ENCODE results near the gene IGF2R.

GRCh38 chr6:160070831-160071230 is 101.9 kb downstream of the IGF2R start:
- TF ChIP-seq CTCF (IDR thresholded peaks at IDR 0.05) (no peak), NFYB (CRISPR knock-in tag; conservative IDR thresholded peaks at IDR 0.05; ENCODE audit: low read depth) (no peak), FOXJ3 (CRISPR knock-in tag; IDR thresholded peaks at IDR 0.05; ENCODE audit: borderline replicate concordance) (no peak), PREB (CRISPR knock-in tag; IDR thresholded peaks at IDR 0.05; ENCODE audit: borderline replicate concordance) (no peak)
- TF ChIP-seq, protein P1, sequence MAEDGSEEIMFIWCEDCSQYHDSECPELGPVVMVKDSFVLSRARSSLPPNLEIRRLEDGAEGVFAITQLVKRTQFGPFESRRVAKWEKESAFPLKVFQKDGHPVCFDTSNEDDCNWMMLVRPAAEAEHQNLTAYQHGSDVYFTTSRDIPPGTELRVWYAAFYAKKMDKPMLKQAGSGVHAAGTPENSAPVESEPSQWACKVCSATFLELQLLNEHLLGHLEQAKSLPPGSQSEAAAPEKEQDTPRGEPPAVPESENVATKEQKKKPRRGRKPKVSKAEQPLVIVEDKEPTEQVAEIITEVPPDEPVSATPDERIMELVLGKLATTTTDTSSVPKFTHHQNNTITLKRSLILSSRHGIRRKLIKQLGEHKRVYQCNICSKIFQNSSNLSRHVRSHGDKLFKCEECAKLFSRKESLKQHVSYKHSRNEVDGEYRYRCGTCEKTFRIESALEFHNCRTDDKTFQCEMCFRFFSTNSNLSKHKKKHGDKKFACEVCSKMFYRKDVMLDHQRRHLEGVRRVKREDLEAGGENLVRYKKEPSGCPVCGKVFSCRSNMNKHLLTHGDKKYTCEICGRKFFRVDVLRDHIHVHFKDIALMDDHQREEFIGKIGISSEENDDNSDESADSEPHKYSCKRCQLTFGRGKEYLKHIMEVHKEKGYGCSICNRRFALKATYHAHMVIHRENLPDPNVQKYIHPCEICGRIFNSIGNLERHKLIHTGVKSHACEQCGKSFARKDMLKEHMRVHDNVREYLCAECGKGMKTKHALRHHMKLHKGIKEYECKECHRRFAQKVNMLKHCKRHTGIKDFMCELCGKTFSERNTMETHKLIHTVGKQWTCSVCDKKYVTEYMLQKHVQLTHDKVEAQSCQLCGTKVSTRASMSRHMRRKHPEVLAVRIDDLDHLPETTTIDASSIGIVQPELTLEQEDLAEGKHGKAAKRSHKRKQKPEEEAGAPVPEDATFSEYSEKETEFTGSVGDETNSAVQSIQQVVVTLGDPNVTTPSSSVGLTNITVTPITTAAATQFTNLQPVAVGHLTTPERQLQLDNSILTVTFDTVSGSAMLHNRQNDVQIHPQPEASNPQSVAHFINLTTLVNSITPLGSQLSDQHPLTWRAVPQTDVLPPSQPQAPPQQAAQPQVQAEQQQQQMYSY (CRISPR knock-in tag; IDR thresholded peaks at IDR 0.05) = no peak
